ENCODE measurements around the gene DDX39A. TPM values are rescaled to one million over a fixed set of nuclear protein-coding genes. Genes with fewer than 3 reads are reported as not detected.

DDX39A gene
- total and polyA plus RNA-seq, 2 of the 13 experiments (the other 11 are each of a cell fraction or from before 2014, with no cell fraction given), result 34.6 to 90.4 TPM

- TF ChIP-seq E2F2 (CRISPR knock-in tag; IDR thresholded peaks at IDR 0.05; ENCODE audit: borderline replicate concordance) (no peak), MAX (IDR thresholded peaks at IDR 0.05) (0 out of 2 replicates have a peak, but pooled peaks have one; percentile 11), HCFC1 (IDR thresholded peaks at IDR 0.05; ENCODE audit: low read depth, low read length) (no peak), RERE (CRISPR knock-in tag; IDR thresholded peaks at IDR 0.05; ENCODE audit: low read depth) (no peak), FOXO4 (CRISPR knock-in tag; conservative IDR thresholded peaks at IDR 0.05) (no peak), PAXIP1 (CRISPR knock-in tag; conservative IDR thresholded peaks at IDR 0.05) (no peak), ZNF652 (CRISPR knock-in tag; IDR thresholded peaks at IDR 0.05; ENCODE audit: borderline replicate concordance, low read depth) (no peak), IRF9 (CRISPR knock-in tag; IDR thresholded peaks at IDR 0.05; ENCODE audit: borderline replicate concordance) (no peak), ZFX (CRISPR knock-in tag; IDR thresholded peaks at IDR 0.05; ENCODE audit: low read depth) (peak; percentile 35; the same call in 1 of the 2 replicates), LBX2 (CRISPR knock-in tag; IDR thresholded peaks at IDR 0.05; ENCODE audit: borderline replicate concordance) (no peak), BRD4 (CRISPR knock-in tag; IDR thresholded peaks at IDR 0.05) (no peak), GTF2F1 (IDR thresholded peaks at IDR 0.05; ENCODE audit: low read length) (no peak), ATF7 (IDR thresholded peaks at IDR 0.05) (no peak), ATF7 (CRISPR knock-in tag; IDR thresholded peaks at IDR 0.05) (no peak), ZNF124 (CRISPR knock-in tag; IDR thresholded peaks at IDR 0.05) (no peak), NFRKB (IDR thresholded peaks at IDR 0.05) (no peak)
These were observed 13.8 kb upstream of the DDX39A start, which contains the start of gene PKN1 (continued) for GRCh38 chr19:14432791-14433553.
